H9 (cell line): ENCODE measurements around the gene SLC6A18. TPM values are rescaled to one million over a fixed set of nuclear protein-coding genes. Genes with fewer than 3 reads are reported as not detected.

Experiments
- DNase-seq: peaks from one replicate; pipeline ENCODE4 v3.0.0-alpha.2; 2017
- H2AFZ ChIP-seq: one replicate; pipeline ENCODE4 v1.6.1; 2013; ENCODE audit warnings: mild to moderate bottlenecking, low read length, control low read depth, moderate library complexity
- H2AK5ac ChIP-seq: 2 replicates; pipeline ENCODE4 v1.6.1; 2013; ENCODE audit warnings: low read length, control low read depth, mixed read lengths; ENCODE audit not compliant: insufficient read length
- H2BK120ac ChIP-seq: one replicate; pipeline ENCODE4 v1.6.1; 2013; ENCODE audit warnings: low read depth, mild to moderate bottlenecking, low read length, control low read depth, inconsistent platforms; ENCODE audit not compliant: poor library complexity, severe bottlenecking
- H2BK12ac ChIP-seq: 2 replicates; pipeline ENCODE4 v1.6.1; 2013; ENCODE audit warnings: low read length, control low read depth, mixed read lengths, low read depth; ENCODE audit not compliant: insufficient read length
- H2BK15ac ChIP-seq: 2 replicates; pipeline ENCODE4 v1.6.1; 2013; ENCODE audit warnings: low read depth, low read length, control low read depth
- H2BK20ac ChIP-seq: one replicate; pipeline ENCODE4 v1.6.1; 2013; ENCODE audit warnings: low read depth, mild to moderate bottlenecking, low read length, control low read depth, inconsistent platforms; ENCODE audit not compliant: poor library complexity, severe bottlenecking
- H2BK5ac ChIP-seq: 2 replicates; pipeline ENCODE4 v1.6.1; 2013; ENCODE audit warnings: low read length, control low read depth, mixed read lengths; ENCODE audit not compliant: insufficient read length
- H3K14ac ChIP-seq: 2 replicates; pipeline ENCODE4 v1.6.1; 2013; ENCODE audit warnings: low read length, control low read depth; ENCODE audit not compliant: insufficient read depth
- H3K18ac ChIP-seq: 2 replicates; pipeline ENCODE4 v1.6.1; 2013; ENCODE audit warnings: low read depth, mild to moderate bottlenecking, mixed read lengths, low read length, control low read depth; ENCODE audit not compliant: insufficient read length
- H3K23ac ChIP-seq: 2 replicates; pipeline ENCODE4 v1.6.1; 2013; ENCODE audit warnings: low read length, control low read depth, mixed read lengths, low read depth; ENCODE audit not compliant: insufficient read length
- H3K23me2 ChIP-seq: 2 replicates; pipeline ENCODE4 v1.6.1; 2013; ENCODE audit warnings: low read depth, mild to moderate bottlenecking, mixed read lengths, low read length, control low read depth; ENCODE audit not compliant: insufficient read length, poor library complexity, severe bottlenecking
- H3K27ac ChIP-seq: 2 replicates; pipeline ENCODE4 v1.5.1; 2013; ENCODE audit warnings: low read length, control low read depth, mixed read lengths, low read depth; ENCODE audit not compliant: insufficient read length
- H3K27me3 ChIP-seq: 2 replicates; pipeline ENCODE4 v1.6.1; 2013; ENCODE audit warnings: low read length, control low read depth, inconsistent platforms; ENCODE audit not compliant: insufficient read depth
- H3K4ac ChIP-seq: 2 replicates; pipeline ENCODE4 v1.6.1; 2013; ENCODE audit warnings: low read depth, mild to moderate bottlenecking, control low read depth, inconsistent platforms, low read length, moderate library complexity
- H3K4me1 ChIP-seq: 2 replicates; pipeline ENCODE4 v1.6.1; 2013; ENCODE audit warnings: low read length, control low read depth, inconsistent platforms; ENCODE audit not compliant: insufficient read depth
- H3K4me2 ChIP-seq: 2 replicates; pipeline ENCODE4 v1.6.1; 2013; ENCODE audit warnings: low read length, control low read depth, mixed read lengths; ENCODE audit not compliant: insufficient read length, insufficient read depth
- H3K56ac ChIP-seq: 2 replicates; pipeline ENCODE4 v1.6.1; 2013; ENCODE audit warnings: low read depth, mild to moderate bottlenecking, mixed read lengths, low read length, control low read depth; ENCODE audit not compliant: insufficient read length
- H3K79me1 ChIP-seq: 2 replicates; pipeline ENCODE4 v1.6.1; 2013; ENCODE audit warnings: low read depth, mild to moderate bottlenecking, moderate library complexity, low read length, control low read depth, inconsistent platforms; ENCODE audit not compliant: insufficient read depth, poor library complexity, severe bottlenecking
- H3K79me2 ChIP-seq: 2 replicates; pipeline ENCODE4 v1.6.1; 2013; ENCODE audit warnings: low read length, control low read depth, inconsistent platforms; ENCODE audit not compliant: insufficient read depth
- H3K9ac ChIP-seq: 2 replicates; pipeline ENCODE4 v1.6.1; 2013; ENCODE audit warnings: low read length, control low read depth, mixed read lengths; ENCODE audit not compliant: insufficient read length; ENCODE audit errors: extremely low read depth
- H3K9me3 ChIP-seq: one replicate; pipeline ENCODE4 v1.6.1; 2013; ENCODE audit warnings: low read depth, low read length, inconsistent platforms; ENCODE audit not compliant: control insufficient read depth
- H3T11ph ChIP-seq: one replicate; pipeline ENCODE4 v1.6.1; 2013; ENCODE audit warnings: mild to moderate bottlenecking, low read length, control low read depth, inconsistent platforms
- H4K20me1 ChIP-seq: one replicate; pipeline ENCODE4 v1.6.1; 2013; ENCODE audit not compliant: control insufficient read depth, insufficient read length, insufficient read depth
- H4K5ac ChIP-seq: 2 replicates; pipeline ENCODE4 v1.6.1; 2013; ENCODE audit warnings: low read depth, mild to moderate bottlenecking, mixed read lengths, low read length, control low read depth; ENCODE audit not compliant: insufficient read length
- H4K8ac ChIP-seq: replicated peaks from 2 replicates; pipeline ENCODE4 v1.6.1; 2013; ENCODE audit warnings: low read length, control low read depth, mixed read lengths, low read depth; ENCODE audit not compliant: insufficient read length
- H4K91ac ChIP-seq: 2 replicates; pipeline ENCODE4 v1.6.1; 2013; ENCODE audit warnings: low read depth, mild to moderate bottlenecking, moderate library complexity, mixed read lengths, low read length, control low read depth; ENCODE audit not compliant: insufficient read length
- H3K27ac Mint-ChIP-seq, 3 experiments: 2 replicates in 2 of 3; 3 replicates in 1 of 3; pipeline ENCODE4 v1.8.0; 2020 to 2021; ENCODE audit warnings: mixed read lengths in 3 of 3, mild to moderate bottlenecking in 1 of 3, moderate library complexity in 1 of 3
- H3K27me3 Mint-ChIP-seq: 2 replicates; pipeline ENCODE4 v1.8.0; 2021; ENCODE audit warnings: low read depth, mild to moderate bottlenecking, moderate library complexity, mixed read lengths
- H3K36me3 Mint-ChIP-seq, 3 experiments: 2 replicates in 2 of 3; 3 replicates in 1 of 3; pipeline ENCODE4 v1.8.0; 2020 to 2021; ENCODE audit warnings: low read depth in 3 of 3, mixed read lengths in 3 of 3; ENCODE audit not compliant: insufficient read depth in 1 of 3
- H3K4me1 Mint-ChIP-seq, 2 experiments: 2 replicates each; pipeline ENCODE4 v1.8.0; 2020; ENCODE audit warnings: mixed read lengths in 2 of 2
- H3K4me3 Mint-ChIP-seq, 2 experiments: 2 replicates in 1 of 2; 3 replicates in 1 of 2; pipeline ENCODE4 v1.8.0; 2020 to 2021; ENCODE audit warnings: mild to moderate bottlenecking in 2 of 2, mixed read lengths in 2 of 2, moderate library complexity in 1 of 2
- H3K9me3 Mint-ChIP-seq, 2 experiments: 2 replicates in 1 of 2; 3 replicates in 1 of 2; pipeline ENCODE4 v1.8.0; 2020; ENCODE audit warnings: mild to moderate bottlenecking in 2 of 2, mixed read lengths in 2 of 2, moderate library complexity in 1 of 2
- CTCF ChIP-seq: fragments of 200-600 bp; sonication (generic); conservative IDR thresholded peaks from 3 replicates; pipeline ENCODE4 v1.8.0; 2021; ENCODE audit warnings: antibody characterized with exemption, mild to moderate bottlenecking
- WGBS: extraction: QIAGEN DNeasy Blood & Tissue Kit; methylation state at CpG from one replicate; pipeline ENCODE4 v1.1.7; 2013; ENCODE audit warnings: missing lambda C conversion rate, low lambda C conversion rate, mixed read lengths; ENCODE audit not compliant: insufficient read length; ENCODE audit errors: extremely low coverage; 5-methylcytosine and 5-hydroxymethylcytosine counted together
- total RNA-seq: library from RNA; stranded (reverse); gene quantifications from 2 replicates; pipeline ENCODE4 v1.2.1, GENCODE V29; 2021

SLC6A18 gene
- total RNA-seq, 1 experiment from 2014 or later, result not detected

- H4K8ac ChIP-seq, result no peak overlapping the region
- no peak overlapping the region for H3K4me3 Mint-ChIP-seq
- H3K9ac ChIP-seq, result no peak overlapping the region
- H3K27me3 ChIP-seq, result no peaks in the 10 kb centered on the region
- no peaks in the 10 kb centered on the region for H4K20me1 ChIP-seq
- no peak overlapping the region for H3K56ac ChIP-seq
- H3K9me3 Mint-ChIP-seq, result no peaks in the 10 kb centered on the region
- H3K4me1 ChIP-seq, result no peaks in the 10 kb centered on the region
- no peak for TF ChIP-seq CTCF
- no peaks in the 10 kb centered on the region for H3K79me2 ChIP-seq
- H2BK15ac ChIP-seq, result no peak overlapping the region
- H3T11ph ChIP-seq, result no peak overlapping the region
- no peaks in the 10 kb centered on the region for H3K9me3 ChIP-seq
- no peak overlapping the region for H3K27ac Mint-ChIP-seq
- no peak overlapping the region for H3K18ac ChIP-seq
- H4K91ac ChIP-seq, result no peak overlapping the region
- no peak overlapping the region for H3K4ac ChIP-seq
- no peaks in the 10 kb centered on the region for H3K36me3 Mint-ChIP-seq
- no peak overlapping the region for H3K14ac ChIP-seq
- H2AK5ac ChIP-seq, result no peak overlapping the region
- H3K27me3 Mint-ChIP-seq, result peaks cover 14% of the 10 kb centered on the region
- no peak overlapping the region for H2BK12ac ChIP-seq
- WGBS, result no CpG with 5 or more reads among the region's 5 CpGs
- no peak overlapping the region for H2AFZ ChIP-seq
- H2BK120ac ChIP-seq, result no peak overlapping the region
- H4K5ac ChIP-seq, result no peak overlapping the region
- H3K4me1 Mint-ChIP-seq, result 0 out of 4 replicates have a peak, but pooled peaks cover 0 to 2% of the 10 kb centered on the region in 2 experiments
- H2BK20ac ChIP-seq, result no peak overlapping the region
- DNase-seq, result no peak
- H3K23me2 ChIP-seq, result no peaks in the 10 kb centered on the region
- no peak overlapping the region for H3K23ac ChIP-seq
- no peak overlapping the region for H2BK5ac ChIP-seq
- no peaks in the 10 kb centered on the region for H3K79me1 ChIP-seq
- H3K27ac ChIP-seq, result no peak overlapping the region
- no peak overlapping the region for H3K4me2 ChIP-seq
These were observed 29.7 kb upstream of the SLC6A18 start for GRCh38 chr5:1195439-1195838.
